Measurements from ENCODE around the gene TMED3. TPM values are rescaled to one million over a fixed set of nuclear protein-coding genes. Genes with fewer than 3 reads are reported as not detected.

Gene TMED3
- total RNA-seq, 1 experiment from 2014 or later, result 51.6 TPM

DNA sequence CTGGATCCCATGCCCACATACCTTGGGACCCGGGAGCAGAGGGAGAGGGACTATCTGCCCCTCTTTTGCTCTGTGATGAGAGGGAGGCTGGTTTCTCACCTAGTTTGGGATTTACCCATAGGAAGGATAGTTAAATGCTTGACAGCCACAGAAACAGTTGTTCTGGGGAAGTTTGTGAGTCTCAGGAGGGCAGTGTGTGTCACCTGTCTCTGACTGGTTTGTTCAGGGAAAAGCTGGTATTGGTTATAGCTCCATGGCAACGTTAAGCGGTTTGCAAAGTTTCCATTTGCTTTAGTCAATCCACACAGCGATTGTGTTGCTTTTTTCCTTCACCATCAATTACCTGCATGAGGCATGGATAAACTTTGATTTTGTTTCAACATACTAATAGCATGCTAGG lies 3.7 kb upstream of the TMED3 start:
- no peak for TF ChIP-seq EZH2 (IDR thresholded peaks at IDR 0.05; ENCODE audit: borderline replicate concordance, low read depth, low read length, poor library complexity, severe bottlenecking)
- TF ChIP-seq, protein P1, sequence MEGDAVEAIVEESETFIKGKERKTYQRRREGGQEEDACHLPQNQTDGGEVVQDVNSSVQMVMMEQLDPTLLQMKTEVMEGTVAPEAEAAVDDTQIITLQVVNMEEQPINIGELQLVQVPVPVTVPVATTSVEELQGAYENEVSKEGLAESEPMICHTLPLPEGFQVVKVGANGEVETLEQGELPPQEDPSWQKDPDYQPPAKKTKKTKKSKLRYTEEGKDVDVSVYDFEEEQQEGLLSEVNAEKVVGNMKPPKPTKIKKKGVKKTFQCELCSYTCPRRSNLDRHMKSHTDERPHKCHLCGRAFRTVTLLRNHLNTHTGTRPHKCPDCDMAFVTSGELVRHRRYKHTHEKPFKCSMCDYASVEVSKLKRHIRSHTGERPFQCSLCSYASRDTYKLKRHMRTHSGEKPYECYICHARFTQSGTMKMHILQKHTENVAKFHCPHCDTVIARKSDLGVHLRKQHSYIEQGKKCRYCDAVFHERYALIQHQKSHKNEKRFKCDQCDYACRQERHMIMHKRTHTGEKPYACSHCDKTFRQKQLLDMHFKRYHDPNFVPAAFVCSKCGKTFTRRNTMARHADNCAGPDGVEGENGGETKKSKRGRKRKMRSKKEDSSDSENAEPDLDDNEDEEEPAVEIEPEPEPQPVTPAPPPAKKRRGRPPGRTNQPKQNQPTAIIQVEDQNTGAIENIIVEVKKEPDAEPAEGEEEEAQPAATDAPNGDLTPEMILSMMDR (conservative IDR thresholded peaks at IDR 0.05; ENCODE audit: low read depth, low read length), result no peak
- Histone ChIP-seq H3K4me1 (ENCODE audit: insufficient read depth, low read length, poor library complexity, severe bottlenecking) (peaks cover 5% of the 10 kb centered on the region), H3K27me3 (replicated peaks; ENCODE audit: insufficient read depth, low read depth, low read length, poor library complexity) (peaks cover 68% of the 10 kb centered on the region), H3K36me3 (ENCODE audit: insufficient read depth, low read length, poor library complexity, severe bottlenecking) (no peaks in the 10 kb centered on the region), H3K4me3 (ENCODE audit: low read depth, low read length, poor library complexity, severe bottlenecking) (no peak overlapping the region), H3K27ac (ENCODE audit: low read depth, low read length, poor library complexity, severe bottlenecking) (no peak overlapping the region), H3K9me3 (ENCODE audit: low read depth, low read length, poor library complexity, severe bottlenecking) (no peaks in the 10 kb centered on the region)
- no peak for DNase-seq (ENCODE audit: low spot score)
- POLR2A ChIA-PET (ENCODE audit: low non-redundant PET), result no interaction called here
- BruUV-seq (replicated peaks), result no TSS peak
- CTCF ChIA-PET, result no interaction called here
- intact Hi-C loops (cut with micrococcal nuclease; ENCODE audit: unreplicated experiment), result no loop called here

DNA sequence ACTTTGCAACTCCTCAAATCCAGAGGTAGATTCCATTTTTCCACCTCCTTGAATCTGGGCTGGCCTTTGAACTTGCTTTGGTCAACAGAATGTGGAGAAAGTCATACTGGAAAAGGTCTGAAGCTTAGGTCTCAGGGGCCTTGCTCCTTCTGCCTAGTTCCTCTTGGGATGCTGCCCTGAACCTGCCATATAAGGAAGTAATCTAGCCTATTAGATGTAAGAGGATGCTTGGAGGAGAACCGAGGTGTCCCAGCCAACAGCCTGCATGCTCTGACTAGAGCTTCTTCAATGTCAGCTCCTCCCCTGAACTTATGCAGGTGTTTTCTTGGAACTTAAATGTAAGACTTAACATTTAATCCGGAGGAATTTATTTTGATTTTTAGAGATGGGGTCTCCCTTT lies 2.0 kb upstream of the TMED3 start:
- ChIA-PET POLR2A (ENCODE audit: low non-redundant PET) (no interaction called here), CTCF (no interaction called here)
- intact Hi-C loops (cut with micrococcal nuclease; ENCODE audit: unreplicated experiment), result no loop called here
- TF ChIP-seq, protein P1 (conservative IDR thresholded peaks at IDR 0.05; ENCODE audit: low read depth, low read length), result no peak
- no peak for TF ChIP-seq EZH2 (IDR thresholded peaks at IDR 0.05; ENCODE audit: borderline replicate concordance, low read depth, low read length, poor library complexity, severe bottlenecking)
- no peak for DNase-seq (ENCODE audit: low spot score)
- Histone ChIP-seq H3K9me3 (ENCODE audit: low read depth, low read length, poor library complexity, severe bottlenecking) (no peaks in the 10 kb centered on the region), H3K4me3 (ENCODE audit: low read depth, low read length, poor library complexity, severe bottlenecking) (no peak overlapping the region), H3K27ac (ENCODE audit: low read depth, low read length, poor library complexity, severe bottlenecking) (no peak overlapping the region), H3K27me3 (replicated peaks; ENCODE audit: insufficient read depth, low read depth, low read length, poor library complexity) (peaks cover 53% of the 10 kb centered on the region), H3K36me3 (ENCODE audit: insufficient read depth, low read length, poor library complexity, severe bottlenecking) (peaks cover 2% of the 10 kb centered on the region), H3K4me1 (ENCODE audit: insufficient read depth, low read length, poor library complexity, severe bottlenecking) (peaks cover 5% of the 10 kb centered on the region)
- no TSS peak for BruUV-seq (replicated peaks)

DNA sequence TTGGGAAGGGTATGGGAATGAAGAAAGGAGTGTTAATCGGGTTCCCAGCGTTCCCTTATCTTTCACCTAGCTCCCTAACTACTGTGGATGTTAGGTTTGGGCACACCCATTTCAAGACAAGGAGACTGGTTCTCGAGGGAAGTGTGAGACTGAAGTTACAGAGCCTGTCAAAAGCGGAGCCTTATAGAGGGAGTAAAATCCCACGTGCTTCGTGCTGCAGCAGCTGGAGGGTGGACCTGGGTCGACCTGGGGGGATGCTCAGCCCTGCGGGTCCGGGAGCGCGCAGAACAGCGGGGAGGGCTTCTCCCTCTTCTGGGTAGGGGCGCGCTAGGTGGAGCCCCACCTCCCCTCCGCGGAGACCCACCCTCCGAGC lies 314 bp upstream of the TMED3 start:
- ChIA-PET CTCF (interaction anchor here (0.6 to 1.1 kb wide), 3 partner anchors 9 to 303 kb away, joined by 3 to 4 read pairs (median 3); no protein-coding TSS in a partner anchor), POLR2A (ENCODE audit: low non-redundant PET) (interaction anchor here (0.6 kb wide), 2 partner anchors 9 to 53 kb away, joined by 4 read pairs; no protein-coding TSS in a partner anchor)
- peak; percentile 60 for DNase-seq (ENCODE audit: low spot score)
- TF ChIP-seq, protein P1 (conservative IDR thresholded peaks at IDR 0.05; ENCODE audit: low read depth, low read length), result no peak
- no peak for TF ChIP-seq EZH2 (IDR thresholded peaks at IDR 0.05; ENCODE audit: borderline replicate concordance, low read depth, low read length, poor library complexity, severe bottlenecking)
- Histone ChIP-seq H3K4me3 (ENCODE audit: low read depth, low read length, poor library complexity, severe bottlenecking) (peak overlapping the region; percentile 97), H3K27ac (ENCODE audit: low read depth, low read length, poor library complexity, severe bottlenecking) (no peak overlapping the region), H3K9me3 (ENCODE audit: low read depth, low read length, poor library complexity, severe bottlenecking) (no peaks in the 10 kb centered on the region), H3K36me3 (ENCODE audit: insufficient read depth, low read length, poor library complexity, severe bottlenecking) (peaks cover 18% of the 10 kb centered on the region), H3K27me3 (replicated peaks; ENCODE audit: insufficient read depth, low read depth, low read length, poor library complexity) (peaks cover 36% of the 10 kb centered on the region), H3K4me1 (ENCODE audit: insufficient read depth, low read length, poor library complexity, severe bottlenecking) (peaks cover 5% of the 10 kb centered on the region)
- no TSS peak for BruUV-seq (replicated peaks)
- intact Hi-C loops (cut with micrococcal nuclease; ENCODE audit: unreplicated experiment), result no loop called here
